DMS79 treated with DMSO at 0.1 percent for 48 hours (cell line): ENCODE measurements around the gene SVEP1.

Experiments used
- DNase-seq: peaks from one replicate; lab custom pipeline; 2025; lab: John Stamatoyannopoulos, UW

The SVEP1 gene

DNA sequence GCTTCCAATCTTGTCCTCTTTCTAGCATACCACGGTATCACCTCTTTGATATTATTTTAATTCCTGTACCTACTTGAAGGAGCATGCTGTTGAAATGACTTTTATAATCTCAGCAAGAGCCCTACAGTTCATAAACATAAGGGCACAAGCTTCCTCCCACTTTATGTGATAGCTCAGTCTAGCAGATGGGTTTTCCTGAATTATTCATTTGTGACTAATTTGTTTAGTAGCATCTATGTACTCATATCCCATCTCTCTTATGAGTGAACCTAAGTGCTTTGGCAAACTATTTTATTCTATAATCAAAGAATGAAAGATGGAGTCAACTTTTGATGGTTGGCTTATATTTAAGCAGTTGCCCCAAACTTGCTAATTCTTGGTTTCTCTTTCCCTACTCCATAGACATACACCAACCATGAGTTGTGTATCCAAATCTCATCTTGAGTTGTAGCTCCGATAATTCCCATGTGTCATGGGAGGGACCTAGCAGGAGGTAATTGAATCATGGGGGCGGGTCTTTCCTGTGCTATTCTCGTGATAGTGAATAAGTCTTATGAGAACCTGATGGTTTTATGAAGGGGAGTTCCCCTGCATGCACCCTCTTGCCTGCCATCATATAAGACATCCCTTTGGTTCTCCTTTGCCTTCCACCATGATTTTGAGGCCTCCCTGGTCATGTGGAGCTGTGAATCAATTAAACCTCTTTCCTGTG lies 259.6 kb downstream of the SVEP1 start:
- no peak for DNase-seq

DNA sequence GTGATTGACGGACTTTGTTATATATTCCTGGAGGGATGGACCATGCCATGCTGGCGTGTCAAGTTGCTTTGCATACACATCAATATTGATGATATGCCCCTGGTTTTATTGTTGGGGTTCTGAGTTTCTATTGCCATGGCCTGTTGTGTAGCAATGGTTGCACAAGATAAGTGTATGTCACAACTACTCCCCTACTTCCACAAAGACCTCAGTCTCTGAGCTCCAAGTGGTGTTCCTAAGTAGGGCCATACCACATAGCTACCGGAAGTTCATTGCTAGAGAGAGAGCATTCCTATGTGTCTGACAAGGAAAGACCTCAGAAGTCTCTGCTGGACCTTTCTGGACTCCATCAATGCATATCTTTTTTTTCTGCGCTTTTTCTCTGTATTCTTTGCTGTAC lies 261.6 kb downstream of the SVEP1 start:
- DNase-seq, result no peak

DNA sequence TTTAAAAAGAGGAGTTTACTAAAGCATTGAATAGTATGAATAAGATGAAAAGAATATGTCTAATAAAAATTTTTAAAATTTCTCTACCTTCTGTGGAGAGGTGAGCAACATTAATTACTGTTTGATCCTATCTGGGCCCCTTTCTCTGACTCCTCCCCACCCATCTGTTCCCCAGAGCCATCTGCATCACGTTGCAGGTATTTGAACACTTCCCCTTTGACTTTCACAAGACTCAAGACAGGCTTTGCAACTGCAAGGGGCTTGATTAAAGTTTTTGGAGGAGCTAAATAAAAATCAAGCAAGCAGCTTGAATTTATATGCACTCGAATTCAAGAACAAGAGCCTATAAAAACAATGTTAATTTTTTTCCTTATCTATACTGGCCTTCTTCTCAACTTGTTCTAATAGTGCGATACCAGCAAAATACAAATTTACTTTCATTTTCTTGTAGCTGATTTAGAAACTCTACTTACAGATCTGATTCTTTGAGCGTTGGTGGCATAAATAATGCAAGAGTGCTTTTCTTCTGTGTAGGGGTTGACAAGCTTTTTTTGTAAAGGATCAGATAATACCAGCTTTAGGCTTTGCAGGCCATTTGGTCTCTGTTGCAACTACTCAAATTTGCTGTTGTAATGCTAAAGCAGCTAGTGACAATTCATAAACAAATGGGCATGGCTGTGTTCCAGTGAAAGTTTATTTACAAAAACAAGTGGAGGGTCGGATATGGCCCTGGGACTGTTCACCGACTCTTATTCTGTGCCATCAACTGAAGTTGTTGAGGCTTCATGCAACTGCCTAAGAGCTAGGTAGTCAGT lies 263.1 kb downstream of the SVEP1 start:
- no peak for DNase-seq
